ENCODE results near the gene LAMA5. TPM values are rescaled to one million over a fixed set of nuclear protein-coding genes. Genes with fewer than 3 reads are reported as not detected.

LAMA5 gene
- total RNA-seq, 2 experiments from 2014 or later: 0.40 to 0.63 TPM

GRCh38 chr20:62321975-62322374 lies 45.1 kb downstream of the LAMA5 start:
- ChIA-PET POLR2A (no interaction called here), CTCF (no interaction called here)
- H3K27ac Mint-ChIP-seq: no peak overlapping the region
- no peak for ATAC-seq
- no peak overlapping the region for H3K4me3 Mint-ChIP-seq
- no peak for DNase-seq
- H3K9me3 Mint-ChIP-seq (ENCODE audit: insufficient read depth): no peaks in the 10 kb centered on the region
- no peaks in the 10 kb centered on the region for H3K4me1 Mint-ChIP-seq (ENCODE audit: low read depth)
- no peaks in the 10 kb centered on the region for H3K36me3 Mint-ChIP-seq (ENCODE audit: low read depth)
- no peaks in the 10 kb centered on the region for H3K27me3 Mint-ChIP-seq (ENCODE audit: low read depth)

- Mint-ChIP-seq H3K36me3 (ENCODE audit: low read depth) (no peaks in the 10 kb centered on the region), H3K9me3 (ENCODE audit: insufficient read depth) (no peaks in the 10 kb centered on the region), H3K27ac (no peak overlapping the region), H3K4me1 (ENCODE audit: low read depth) (no peaks in the 10 kb centered on the region), H3K27me3 (ENCODE audit: low read depth) (no peaks in the 10 kb centered on the region), H3K4me3 (no peak overlapping the region)
- CTCF ChIA-PET: no interaction called here
- ATAC-seq: no peak
- POLR2A ChIA-PET: no interaction called here
- peak; percentile 31 for DNase-seq
Measured at GRCh38 chr20:62321521-62321948, 45.6 kb downstream of the LAMA5 start.

GRCh38 chr20:62320581-62321354 lies 46.3 kb downstream of the LAMA5 start:
- Mint-ChIP-seq H3K27me3 (ENCODE audit: low read depth) (no peaks in the 10 kb centered on the region), H3K4me1 (ENCODE audit: low read depth) (no peaks in the 10 kb centered on the region), H3K9me3 (ENCODE audit: insufficient read depth) (no peaks in the 10 kb centered on the region), H3K4me3 (no peak overlapping the region), H3K27ac (no peak overlapping the region), H3K36me3 (ENCODE audit: low read depth) (no peaks in the 10 kb centered on the region)
- ATAC-seq (peak; percentile 17), DNase-seq (peak; percentile 27)
- POLR2A ChIA-PET: no interaction called here
- CTCF ChIA-PET: interaction anchor here (0.6 kb wide), 1 partner anchor 20 kb away, joined by 4 read pairs; no protein-coding TSS in a partner anchor

GRCh38 chr20:62319346-62319909 lies 47.7 kb downstream of the LAMA5 start:
- DNase-seq (no peak), ATAC-seq (no peak)
- no peak overlapping the region for H3K27ac Mint-ChIP-seq
- H3K9me3 Mint-ChIP-seq (ENCODE audit: insufficient read depth): no peaks in the 10 kb centered on the region
- H3K36me3 Mint-ChIP-seq (ENCODE audit: low read depth): no peaks in the 10 kb centered on the region
- H3K4me3 Mint-ChIP-seq: no peak overlapping the region
- no peaks in the 10 kb centered on the region for H3K4me1 Mint-ChIP-seq (ENCODE audit: low read depth)
- CTCF ChIA-PET: no interaction called here
- H3K27me3 Mint-ChIP-seq (ENCODE audit: low read depth): no peaks in the 10 kb centered on the region
- POLR2A ChIA-PET: no interaction called here

- Mint-ChIP-seq H3K4me1 (ENCODE audit: low read depth) (no peaks in the 10 kb centered on the region), H3K27ac (no peak overlapping the region), H3K9me3 (ENCODE audit: insufficient read depth) (no peaks in the 10 kb centered on the region), H3K36me3 (ENCODE audit: low read depth) (no peaks in the 10 kb centered on the region), H3K27me3 (ENCODE audit: low read depth) (no peaks in the 10 kb centered on the region), H3K4me3 (no peak overlapping the region)
- peak; percentile 31 for ATAC-seq
- no peak for DNase-seq
- ChIA-PET CTCF (no interaction called here), POLR2A (no interaction called here)
Measured at GRCh38 chr20:62318400-62319345, 48.4 kb downstream of the LAMA5 start.

- no peak for DNase-seq
Measured at GRCh38 chr20:62317167-62317655, 49.9 kb downstream of the LAMA5 start.

GRCh38 chr20:62316331-62317166 lies 50.6 kb downstream of the LAMA5 start:
- no peak for DNase-seq
- Mint-ChIP-seq H3K4me1 (ENCODE audit: low read depth) (no peaks in the 10 kb centered on the region), H3K27ac (no peak overlapping the region), H3K9me3 (ENCODE audit: insufficient read depth) (no peaks in the 10 kb centered on the region), H3K4me3 (no peak overlapping the region), H3K36me3 (ENCODE audit: low read depth) (no peaks in the 10 kb centered on the region), H3K27me3 (ENCODE audit: low read depth) (no peaks in the 10 kb centered on the region)
- POLR2A ChIA-PET: no interaction called here
- no peak for ATAC-seq
- CTCF ChIA-PET: no interaction called here

More at GRCh38 chr20:62317167-62317655, 49.9 kb downstream of the LAMA5 start:
- Mint-ChIP-seq H3K27ac (no peak overlapping the region), H3K36me3 (ENCODE audit: low read depth) (no peaks in the 10 kb centered on the region), H3K9me3 (ENCODE audit: insufficient read depth) (no peaks in the 10 kb centered on the region), H3K27me3 (ENCODE audit: low read depth) (no peaks in the 10 kb centered on the region), H3K4me1 (ENCODE audit: low read depth) (no peaks in the 10 kb centered on the region), H3K4me3 (no peak overlapping the region)
- CTCF ChIA-PET: no interaction called here
- ATAC-seq: no peak
- POLR2A ChIA-PET: no interaction called here

- POLR2A ChIA-PET: no interaction called here
- no peaks in the 10 kb centered on the region for H3K27me3 Mint-ChIP-seq (ENCODE audit: low read depth)
Measured at GRCh38 chr20:62315773-62316172, 51.3 kb downstream of the LAMA5 start.

GRCh38 chr20:62314711-62315302 lies 52.3 kb downstream of the LAMA5 start:
- Mint-ChIP-seq H3K27ac (no peak overlapping the region), H3K4me1 (ENCODE audit: low read depth) (no peaks in the 10 kb centered on the region)
- CTCF ChIA-PET: no interaction called here

More at GRCh38 chr20:62315773-62316172, 51.3 kb downstream of the LAMA5 start:
- no peak for DNase-seq
- no peaks in the 10 kb centered on the region for H3K9me3 Mint-ChIP-seq (ENCODE audit: insufficient read depth)
- H3K4me1 Mint-ChIP-seq (ENCODE audit: low read depth): no peaks in the 10 kb centered on the region
- no peaks in the 10 kb centered on the region for H3K36me3 Mint-ChIP-seq (ENCODE audit: low read depth)
- CTCF ChIA-PET: no interaction called here
- no peak for ATAC-seq
- no peak overlapping the region for H3K4me3 Mint-ChIP-seq
- H3K27ac Mint-ChIP-seq: no peak overlapping the region

GRCh38 chr20:62314339-62314638 lies 52.8 kb downstream of the LAMA5 start:
- Mint-ChIP-seq H3K9me3 (ENCODE audit: insufficient read depth) (no peaks in the 10 kb centered on the region), H3K27ac (no peak overlapping the region), H3K4me1 (ENCODE audit: low read depth) (no peaks in the 10 kb centered on the region), H3K36me3 (ENCODE audit: low read depth) (no peaks in the 10 kb centered on the region), H3K27me3 (ENCODE audit: low read depth) (no peaks in the 10 kb centered on the region), H3K4me3 (no peak overlapping the region)
- ATAC-seq (no peak), DNase-seq (no peak)
- POLR2A ChIA-PET: no interaction called here
- CTCF ChIA-PET: no interaction called here

More at GRCh38 chr20:62314711-62315302, 52.3 kb downstream of the LAMA5 start:
- H3K9me3 Mint-ChIP-seq (ENCODE audit: insufficient read depth): no peaks in the 10 kb centered on the region
- H3K36me3 Mint-ChIP-seq (ENCODE audit: low read depth): no peaks in the 10 kb centered on the region
- H3K27me3 Mint-ChIP-seq (ENCODE audit: low read depth): no peaks in the 10 kb centered on the region
- H3K4me3 Mint-ChIP-seq: no peak overlapping the region
- DNase-seq (no peak), ATAC-seq (no peak)
- POLR2A ChIA-PET: no interaction called here

Measured in activated CD8-positive, alpha-beta T cell treated with anti-CD3 and anti-CD28 coated beads, Interleukin-2, amount 10 ng/mL, durations not matched to agents 7 days and 5 days (primary cell).